H1 (cell line): ENCODE measurements around the gene CARF.

Source experiments
- RAD21 ChIP-seq, 2 experiments: IDR thresholded peaks in 1 of 2; conservative IDR thresholded peaks in 1 of 2; 2 replicates each; pipeline ENCODE4 v1.6.1; 2011; ENCODE audit warnings: low read depth in 2 of 2, low read length in 2 of 2, improper control_type of control experiment in 1 of 2, inconsistent platforms in 1 of 2, mild to moderate bottlenecking in 1 of 2, moderate library complexity in 1 of 2
- RNF2 ChIP-seq: fragments of 200-900, 300-1000 bp; sonication (generic); IDR thresholded peaks from 2 replicates; pipeline ENCODE4 v1.7.1; 2016; ENCODE audit warnings: borderline replicate concordance, low read depth, mild to moderate bottlenecking, antibody characterized with exemption, low read length; ENCODE audit not compliant: poor library complexity, severe bottlenecking; ENCODE audit errors: missing control alignments

DNA sequence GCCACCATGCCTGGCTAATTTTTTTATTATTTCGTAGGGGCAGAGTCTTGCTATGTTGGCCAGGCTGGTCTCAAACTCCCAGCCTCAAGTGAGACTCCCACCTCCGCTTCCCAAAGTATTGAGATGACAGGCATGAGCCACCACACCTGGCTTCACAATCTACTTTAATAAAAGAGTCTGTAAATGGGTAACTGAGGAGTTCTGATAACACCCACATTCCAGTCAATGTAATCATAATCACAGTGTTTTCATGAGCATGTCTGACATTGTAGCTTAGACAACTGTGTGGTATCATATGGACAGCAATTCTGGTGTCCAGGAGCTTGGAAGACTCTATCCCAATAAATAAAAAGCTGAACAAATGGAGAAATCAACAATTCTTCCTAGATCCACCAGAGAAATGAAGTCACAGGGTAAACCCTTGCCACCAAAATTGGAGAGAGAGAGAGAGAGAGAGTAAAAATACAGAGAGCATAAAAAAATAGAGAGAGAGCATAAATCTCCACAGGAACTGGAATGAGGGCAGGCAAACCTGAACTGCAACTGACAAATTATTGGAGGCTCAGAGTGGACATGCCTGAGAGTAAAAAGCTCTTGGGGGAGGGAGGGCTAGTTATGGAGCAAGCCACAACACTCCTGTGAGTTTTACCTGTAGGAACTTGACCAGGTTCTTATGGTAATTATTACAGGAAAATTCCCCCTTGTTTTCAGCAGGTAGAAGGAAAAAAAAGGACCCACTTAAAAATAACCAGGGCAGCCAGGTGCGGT, 90.2 kb downstream of the CARF start:
- no peak for TF ChIP-seq RAD21 (IDR thresholded peaks at IDR 0.05 in 1 of 2, conservative IDR thresholded peaks at IDR 0.05 in 1 of 2; ENCODE audit: low read depth in 2 of 2, low read length in 2 of 2)
- TF ChIP-seq RNF2 = no peak
